Astrocyte of the spinal cord (primary cell): Measurements from ENCODE around the gene HDLBP.
A peak's percentile ranks its signal among the peaks of the same experiment; 100 is the strongest.

Source experiments
- DNase-seq: peaks from one replicate; pipeline ENCODE4 v3.0.0; 2011; ENCODE audit warnings: low read depth, low spot score
- H3K4me3 ChIP-seq: 2 replicates; pipeline ENCODE4 v1.5.1; 2011; ENCODE audit warnings: low read depth, mild to moderate bottlenecking, low read length, moderate library complexity
- CTCF ChIP-seq: IDR thresholded peaks from 2 replicates; pipeline ENCODE4 v1.5.1; 2012; ENCODE audit warnings: low read depth, mild to moderate bottlenecking, low read length, inconsistent platforms
- in situ Hi-C: cut with HindIII; loops from 2 replicates; pipeline ENCODE4 v1.10.0; 2017; ENCODE audit warnings: low sequenced_read_pairs

Gene HDLBP

GRCh38 chr2:241271706-241272302, 43.7 kb downstream of the HDLBP start:
- in situ Hi-C loops, result no loop called here
- peak overlapping the region; percentile 61 for H3K4me3 ChIP-seq
- no peak for TF ChIP-seq CTCF
- DNase-seq, result peak; percentile 81

- no peak for DNase-seq
- in situ Hi-C loops, result no loop called here
- peak overlapping the region; percentile 61 for H3K4me3 ChIP-seq
- no peak for TF ChIP-seq CTCF
Observed at GRCh38 chr2:241270531-241270930, 44.9 kb downstream of the HDLBP start.

- DNase-seq, result no peak
- no peak overlapping the region for H3K4me3 ChIP-seq
- no peak for TF ChIP-seq CTCF
- in situ Hi-C loops, result no loop called here
Observed at GRCh38 chr2:241269707-241270520, 45.6 kb downstream of the HDLBP start.

- H3K4me3 ChIP-seq, result no peak overlapping the region
- TF ChIP-seq CTCF, result no peak
- in situ Hi-C loops, result no loop called here
- no peak for DNase-seq
Observed at GRCh38 chr2:241268716-241269445, 46.6 kb downstream of the HDLBP start.

GRCh38 chr2:241268306-241268705, 47.2 kb downstream of the HDLBP start:
- no peak for TF ChIP-seq CTCF
- in situ Hi-C loops, result no loop called here
- H3K4me3 ChIP-seq, result no peak overlapping the region
- no peak for DNase-seq

GRCh38 chr2:241267249-241268067, 48.0 kb downstream of the HDLBP start:
- no peak overlapping the region for H3K4me3 ChIP-seq
- in situ Hi-C loops, result no loop called here
- DNase-seq, result no peak
- TF ChIP-seq CTCF, result no peak
